Measurements from ENCODE around the gene GRK5.
"Not testable (repeated sequence)": the region's sequence is repeated elsewhere in the genome, so short reads cannot be mapped to it uniquely, and the experiment has no call there.

Gene GRK5

GRCh38 chr10:119424258-119424975 lies 217.0 kb downstream of the GRK5 start:
- DNase-seq, result no peak
- TF ChIP-seq GATA1 (IDR thresholded peaks at IDR 0.05; ENCODE audit: low read depth, low read length) (no peak), POLR2A (IDR thresholded peaks at IDR 0.05; ENCODE audit: low read length) (no peak)

- TF ChIP-seq GATA1 (IDR thresholded peaks at IDR 0.05; ENCODE audit: low read depth, low read length) (no peak), POLR2A (IDR thresholded peaks at IDR 0.05; ENCODE audit: low read length) (no peak)
Observed at GRCh38 chr10:119425102-119425880, 217.9 kb downstream of the GRK5 start.

GRCh38 chr10:119425881-119426170 lies 218.5 kb downstream of the GRK5 start:
- DNase-seq, result no peak
- TF ChIP-seq POLR2A (IDR thresholded peaks at IDR 0.05; ENCODE audit: low read length), result no peak
- no peak for TF ChIP-seq GATA1 (IDR thresholded peaks at IDR 0.05; ENCODE audit: low read depth, low read length)

More at GRCh38 chr10:119425102-119425880, 217.9 kb downstream of the GRK5 start:
- DNase-seq, result no peak

GRCh38 chr10:119426699-119427098 lies 219.3 kb downstream of the GRK5 start:
- TF ChIP-seq GATA1 (IDR thresholded peaks at IDR 0.05; ENCODE audit: low read depth, low read length) (no peak), POLR2A (IDR thresholded peaks at IDR 0.05; ENCODE audit: low read length) (no peak)
- DNase-seq, result no peak

- TF ChIP-seq GATA1 (IDR thresholded peaks at IDR 0.05; ENCODE audit: low read depth, low read length) (no peak), POLR2A (IDR thresholded peaks at IDR 0.05; ENCODE audit: low read length) (no peak)
- no peak for DNase-seq
Observed at GRCh38 chr10:119427263-119427864, 220.0 kb downstream of the GRK5 start.

- TF ChIP-seq POLR2A (IDR thresholded peaks at IDR 0.05; ENCODE audit: low read length) (no peak), GATA1 (IDR thresholded peaks at IDR 0.05; ENCODE audit: low read depth, low read length) (no peak)
- no peak for DNase-seq
Observed at GRCh38 chr10:119428789-119429188, 221.4 kb downstream of the GRK5 start.

- DNase-seq, result no peak
- TF ChIP-seq POLR2A (IDR thresholded peaks at IDR 0.05; ENCODE audit: low read length), result no peak
- no peak for TF ChIP-seq GATA1 (IDR thresholded peaks at IDR 0.05; ENCODE audit: low read depth, low read length)
Observed at GRCh38 chr10:119429771-119430170, 222.4 kb downstream of the GRK5 start.

- DNase-seq, result no peak
- no peak for TF ChIP-seq POLR2A (IDR thresholded peaks at IDR 0.05; ENCODE audit: low read length)
- no peak for TF ChIP-seq GATA1 (IDR thresholded peaks at IDR 0.05; ENCODE audit: low read depth, low read length)
Observed at GRCh38 chr10:119431034-119431772, 223.8 kb downstream of the GRK5 start.

GRCh38 chr10:119431773-119432135 lies 224.4 kb downstream of the GRK5 start:
- no peak for DNase-seq

GRCh38 chr10:119434942-119435341 lies 227.6 kb downstream of the GRK5 start:
- not testable (repeated sequence) for DNase-seq

More at GRCh38 chr10:119431773-119432135, 224.4 kb downstream of the GRK5 start:
- TF ChIP-seq GATA1 (IDR thresholded peaks at IDR 0.05; ENCODE audit: low read depth, low read length), result no peak
- no peak for TF ChIP-seq POLR2A (IDR thresholded peaks at IDR 0.05; ENCODE audit: low read length)

- TF ChIP-seq POLR2A (IDR thresholded peaks at IDR 0.05; ENCODE audit: low read length), result no peak
- no peak for DNase-seq
Observed at GRCh38 chr10:119438717-119439116, 231.3 kb downstream of the GRK5 start.

GRCh38 chr10:119439922-119440321 lies 232.6 kb downstream of the GRK5 start:
- no peak for TF ChIP-seq POLR2A (IDR thresholded peaks at IDR 0.05; ENCODE audit: low read length)
- no peak for TF ChIP-seq GATA1 (IDR thresholded peaks at IDR 0.05; ENCODE audit: low read depth, low read length)
- DNase-seq, result no peak

GRCh38 chr10:119441151-119441821 lies 233.9 kb downstream of the GRK5 start:
- TF ChIP-seq GATA1 (IDR thresholded peaks at IDR 0.05; ENCODE audit: low read depth, low read length) (no peak), POLR2A (IDR thresholded peaks at IDR 0.05; ENCODE audit: low read length) (no peak)
- no peak for DNase-seq

Measured in erythroblast (primary cell).